ENCODE data around the gene ZSCAN2. TPM values are rescaled to one million over a fixed set of nuclear protein-coding genes. Genes with fewer than 3 reads are reported as not detected.

The ZSCAN2 gene
- total RNA-seq, 1 experiment from 2014 or later = 15.2 TPM

DNA sequence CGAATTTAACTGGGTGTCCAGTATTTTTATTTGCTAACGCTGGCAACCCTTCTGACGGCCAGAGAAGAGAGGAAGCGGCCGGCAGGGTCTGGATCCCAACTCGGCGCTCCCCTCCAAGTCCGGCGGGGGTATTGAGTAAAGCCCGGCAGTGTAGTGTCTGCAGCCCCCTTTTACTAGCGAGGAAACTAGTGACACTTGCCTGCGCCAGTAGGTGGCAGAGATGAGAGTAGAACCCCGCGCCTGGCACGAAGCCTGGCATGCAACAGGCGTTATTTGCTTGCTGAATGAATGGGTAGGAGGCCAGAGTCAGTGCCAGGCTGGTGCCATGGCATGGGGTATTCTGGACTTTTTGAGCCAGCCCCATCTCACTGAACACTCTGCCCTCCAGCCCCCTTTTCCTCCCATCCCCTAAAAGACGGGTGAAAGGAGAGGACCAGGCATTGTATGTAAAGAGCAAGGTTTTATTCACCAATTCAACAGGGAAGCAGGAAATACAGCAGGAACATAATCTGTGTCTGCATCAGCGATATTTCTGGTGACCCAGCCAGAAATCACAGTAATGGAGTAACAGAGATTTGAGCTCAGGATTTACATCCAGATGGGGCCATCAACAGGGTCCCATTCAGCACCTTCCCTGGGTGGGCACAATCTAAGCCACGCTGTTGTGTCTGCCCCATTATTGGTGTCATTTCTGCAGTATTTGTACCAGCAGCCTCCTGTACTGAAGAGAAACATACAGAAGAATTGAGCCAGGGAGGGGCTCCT lies 54.1 kb downstream of the ZSCAN2 start:
- Histone ChIP-seq H3K4me1 (ENCODE audit: insufficient read depth, low read length, poor library complexity, severe bottlenecking) (peaks cover 29% of the 10 kb centered on the region), H3K36me3 (ENCODE audit: insufficient read depth, low read length, poor library complexity, severe bottlenecking) (peaks cover 16% of the 10 kb centered on the region), H3K27ac (ENCODE audit: low read depth, low read length, poor library complexity, severe bottlenecking) (peak overlapping the region; percentile 73), H3K9me3 (ENCODE audit: low read depth, low read length, poor library complexity, severe bottlenecking) (no peaks in the 10 kb centered on the region), H3K4me3 (ENCODE audit: low read depth, low read length, poor library complexity, severe bottlenecking) (peak overlapping the region; percentile 67), H3K27me3 (replicated peaks; ENCODE audit: insufficient read depth, low read depth, low read length, poor library complexity) (no peaks in the 10 kb centered on the region)
- ChIA-PET POLR2A (ENCODE audit: low non-redundant PET) (no interaction called here), CTCF (interaction anchor here (1.0 to 1.3 kb wide), 2 partner anchors 84 to 273 kb away, joined by 3 to 4 read pairs; no protein-coding TSS in a partner anchor)
- BruUV-seq (replicated peaks) = TSS peak; percentile 91
- TF ChIP-seq, protein P1, sequence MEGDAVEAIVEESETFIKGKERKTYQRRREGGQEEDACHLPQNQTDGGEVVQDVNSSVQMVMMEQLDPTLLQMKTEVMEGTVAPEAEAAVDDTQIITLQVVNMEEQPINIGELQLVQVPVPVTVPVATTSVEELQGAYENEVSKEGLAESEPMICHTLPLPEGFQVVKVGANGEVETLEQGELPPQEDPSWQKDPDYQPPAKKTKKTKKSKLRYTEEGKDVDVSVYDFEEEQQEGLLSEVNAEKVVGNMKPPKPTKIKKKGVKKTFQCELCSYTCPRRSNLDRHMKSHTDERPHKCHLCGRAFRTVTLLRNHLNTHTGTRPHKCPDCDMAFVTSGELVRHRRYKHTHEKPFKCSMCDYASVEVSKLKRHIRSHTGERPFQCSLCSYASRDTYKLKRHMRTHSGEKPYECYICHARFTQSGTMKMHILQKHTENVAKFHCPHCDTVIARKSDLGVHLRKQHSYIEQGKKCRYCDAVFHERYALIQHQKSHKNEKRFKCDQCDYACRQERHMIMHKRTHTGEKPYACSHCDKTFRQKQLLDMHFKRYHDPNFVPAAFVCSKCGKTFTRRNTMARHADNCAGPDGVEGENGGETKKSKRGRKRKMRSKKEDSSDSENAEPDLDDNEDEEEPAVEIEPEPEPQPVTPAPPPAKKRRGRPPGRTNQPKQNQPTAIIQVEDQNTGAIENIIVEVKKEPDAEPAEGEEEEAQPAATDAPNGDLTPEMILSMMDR (conservative IDR thresholded peaks at IDR 0.05; ENCODE audit: low read depth, low read length) = peak; percentile 85
- TF ChIP-seq EZH2 (IDR thresholded peaks at IDR 0.05; ENCODE audit: borderline replicate concordance, low read depth, low read length, poor library complexity, severe bottlenecking) = no peak
- peak; percentile 94 for DNase-seq (ENCODE audit: low spot score)
- intact Hi-C loops (cut with micrococcal nuclease; ENCODE audit: unreplicated experiment) = loop anchor here (2.0 kb wide), 1 partner anchor 274 kb away; no protein-coding TSS in a partner anchor

DNA sequence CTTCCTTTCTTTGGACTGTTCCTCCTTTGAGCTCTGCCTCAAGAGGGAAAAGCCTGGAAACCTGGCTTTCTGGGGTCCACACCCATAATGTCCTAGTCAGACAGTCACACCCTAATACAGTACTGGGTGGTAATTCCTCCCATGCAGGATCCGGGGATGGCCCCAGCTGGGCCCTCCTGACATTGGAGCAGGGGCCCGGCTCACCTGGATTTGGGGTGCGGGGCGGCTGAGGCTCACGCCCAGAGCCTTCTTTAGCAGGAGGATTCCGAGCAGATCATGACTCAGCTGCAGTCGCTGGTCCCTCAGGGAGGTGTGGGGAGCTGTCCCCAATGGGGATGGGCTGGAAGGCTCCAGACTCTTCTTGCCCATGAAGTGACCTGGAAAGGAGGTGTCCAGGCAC lies 56.2 kb downstream of the ZSCAN2 start:
- BruUV-seq (replicated peaks) = no TSS peak
- Histone ChIP-seq H3K4me3 (ENCODE audit: low read depth, low read length, poor library complexity, severe bottlenecking) (peak overlapping the region; percentile 62), H3K9me3 (ENCODE audit: low read depth, low read length, poor library complexity, severe bottlenecking) (no peaks in the 10 kb centered on the region), H3K4me1 (ENCODE audit: insufficient read depth, low read length, poor library complexity, severe bottlenecking) (peaks cover 30% of the 10 kb centered on the region), H3K27me3 (replicated peaks; ENCODE audit: insufficient read depth, low read depth, low read length, poor library complexity) (no peaks in the 10 kb centered on the region), H3K27ac (ENCODE audit: low read depth, low read length, poor library complexity, severe bottlenecking) (no peak overlapping the region), H3K36me3 (ENCODE audit: insufficient read depth, low read length, poor library complexity, severe bottlenecking) (peaks cover 8% of the 10 kb centered on the region)
- DNase-seq (ENCODE audit: low spot score) = no peak
- POLR2A ChIA-PET (ENCODE audit: low non-redundant PET) = no interaction called here
- TF ChIP-seq EZH2 (IDR thresholded peaks at IDR 0.05; ENCODE audit: borderline replicate concordance, low read depth, low read length, poor library complexity, severe bottlenecking) = no peak
- TF ChIP-seq, protein P1 (conservative IDR thresholded peaks at IDR 0.05; ENCODE audit: low read depth, low read length) = no peak
- intact Hi-C loops (cut with micrococcal nuclease; ENCODE audit: unreplicated experiment) = no loop called here
- CTCF ChIA-PET = no interaction called here

DNA sequence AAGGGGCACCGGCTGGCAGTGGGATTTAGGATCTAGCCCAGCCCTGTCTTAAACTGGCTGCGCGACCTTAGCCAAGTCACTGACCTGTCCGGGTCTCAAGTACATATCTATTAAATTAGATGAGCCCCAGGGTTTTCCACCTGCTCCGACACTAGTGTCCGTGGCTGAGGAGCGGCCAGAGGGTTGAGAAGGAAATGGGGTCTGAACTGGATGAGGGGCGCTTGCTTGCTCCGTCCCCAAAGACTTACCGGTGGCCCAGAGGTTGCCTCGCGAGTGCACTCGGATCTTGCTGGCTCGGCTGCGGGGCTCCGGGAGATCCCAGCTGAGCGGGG lies 56.9 kb downstream of the ZSCAN2 start:
- Histone ChIP-seq H3K4me1 (ENCODE audit: insufficient read depth, low read length, poor library complexity, severe bottlenecking) (peaks cover 24% of the 10 kb centered on the region), H3K4me3 (ENCODE audit: low read depth, low read length, poor library complexity, severe bottlenecking) (peak overlapping the region; percentile 62), H3K9me3 (ENCODE audit: low read depth, low read length, poor library complexity, severe bottlenecking) (no peaks in the 10 kb centered on the region), H3K27ac (ENCODE audit: low read depth, low read length, poor library complexity, severe bottlenecking) (peak overlapping the region; percentile 49), H3K27me3 (replicated peaks; ENCODE audit: insufficient read depth, low read depth, low read length, poor library complexity) (no peaks in the 10 kb centered on the region), H3K36me3 (ENCODE audit: insufficient read depth, low read length, poor library complexity, severe bottlenecking) (peaks cover under 1% of the 10 kb centered on the region)
- no peak for DNase-seq (ENCODE audit: low spot score)
- intact Hi-C loops (cut with micrococcal nuclease; ENCODE audit: unreplicated experiment) = no loop called here
- POLR2A ChIA-PET (ENCODE audit: low non-redundant PET) = no interaction called here
- CTCF ChIA-PET = interaction anchor here (0.6 kb wide), 1 partner anchor 87 kb away, joined by 3 read pairs; no protein-coding TSS in a partner anchor
- TF ChIP-seq, protein P1 (conservative IDR thresholded peaks at IDR 0.05; ENCODE audit: low read depth, low read length) = no peak
- TF ChIP-seq EZH2 (IDR thresholded peaks at IDR 0.05; ENCODE audit: borderline replicate concordance, low read depth, low read length, poor library complexity, severe bottlenecking) = no peak
- no TSS peak for BruUV-seq (replicated peaks)
